Stimulated activated CD4-positive, alpha-beta T cell treated with anti-CD3 and anti-CD28 coated beads, Interleukin-1b, Interleukin-23, amount 100 ng/mL, for 24 hours (primary cell): ENCODE measurements around the gene PIK3R5.

Experiments used
- DNase-seq, 4 experiments: peaks; one replicate each; pipeline ENCODE4 v3.0.0-alpha.2; 2020; ENCODE audit warnings: low read depth in 4 of 4, low spot score in 1 of 4

Gene PIK3R5

DNA sequence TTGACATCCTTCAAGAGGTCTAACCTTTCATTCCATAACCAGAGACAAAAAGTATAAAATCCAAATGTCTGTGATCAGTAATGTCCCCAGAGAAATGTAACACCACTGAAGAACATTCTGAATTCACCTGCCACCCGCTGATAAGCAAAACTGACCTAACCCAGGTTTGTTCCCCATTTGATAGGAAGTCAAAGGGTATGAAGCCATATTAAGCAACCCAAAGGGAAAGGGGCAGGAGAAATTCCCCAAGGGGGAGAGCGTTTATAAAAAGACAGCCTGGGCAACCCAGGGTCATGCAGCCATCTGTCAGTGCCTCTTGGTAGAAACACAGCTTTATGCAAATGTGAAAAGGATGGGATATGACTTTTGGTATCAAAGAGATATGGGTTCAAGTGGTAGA, 67.4 kb downstream of the PIK3R5 start:
- no peak for DNase-seq

DNA sequence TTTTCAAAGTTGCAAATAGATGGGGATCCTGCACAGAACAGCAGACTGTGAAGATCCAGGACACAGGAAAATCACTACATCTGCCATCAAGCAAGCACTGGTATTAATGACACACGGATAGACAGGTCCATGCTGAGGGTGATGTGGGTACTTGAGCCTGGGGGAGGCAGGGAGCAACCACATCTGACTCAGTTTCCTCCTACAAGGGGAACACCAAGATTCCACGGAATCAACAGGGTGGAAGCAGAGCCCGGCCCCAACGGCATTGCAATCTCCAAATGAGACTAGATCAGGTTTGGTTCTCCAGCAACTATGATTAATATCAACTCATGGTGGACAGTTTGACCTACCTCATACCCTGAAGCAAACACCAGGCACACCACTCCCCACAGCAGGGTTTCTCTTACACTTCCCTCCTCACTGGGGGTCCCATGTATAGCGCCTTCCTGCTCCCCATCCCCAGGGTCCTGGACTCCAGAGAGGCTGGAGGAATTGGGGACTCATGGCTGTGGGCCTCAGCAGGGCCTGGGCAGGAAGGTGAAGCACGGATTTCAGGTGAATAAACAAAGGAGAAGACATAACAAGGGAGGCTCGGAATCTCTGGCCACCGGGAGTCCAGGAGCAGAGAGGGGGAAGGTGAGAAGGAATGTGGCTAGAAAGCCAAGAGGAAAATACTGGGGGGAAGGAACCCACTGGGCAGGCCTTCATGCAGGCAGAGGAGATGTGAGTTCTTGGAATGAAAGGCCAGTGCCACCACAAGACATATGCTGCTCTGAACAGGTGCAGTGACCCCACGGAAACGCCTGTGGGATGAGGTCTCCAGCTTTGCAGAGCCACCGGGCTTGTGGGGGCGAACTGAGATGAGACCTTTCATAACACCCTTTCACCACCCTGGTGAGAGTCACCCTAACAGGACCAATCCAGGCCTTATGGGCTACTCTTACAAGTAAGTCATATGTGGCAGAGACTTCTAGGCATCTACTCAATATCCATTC, 68.6 kb downstream of the PIK3R5 start:
- DNase-seq: no peak

DNA sequence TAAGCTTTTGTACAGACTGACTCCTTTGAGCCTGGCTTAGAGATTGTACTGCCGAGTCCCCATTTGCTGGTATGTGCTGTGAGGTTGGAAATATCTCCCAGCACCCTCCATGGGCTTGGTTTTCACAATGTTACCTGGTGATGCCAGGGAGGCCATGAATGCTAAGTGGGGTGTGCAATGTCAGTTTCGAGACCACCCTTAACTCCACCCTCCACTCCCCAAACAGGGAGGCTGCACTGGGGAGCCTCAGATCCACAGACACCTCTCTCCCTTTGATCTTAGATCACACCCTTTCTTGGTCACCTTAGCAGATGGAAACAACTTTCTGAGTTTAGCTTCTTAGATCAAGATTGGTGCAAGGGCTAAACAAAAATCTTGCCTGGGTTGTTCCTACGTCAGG, 69.4 kb downstream of the PIK3R5 start:
- DNase-seq: no peak

DNA sequence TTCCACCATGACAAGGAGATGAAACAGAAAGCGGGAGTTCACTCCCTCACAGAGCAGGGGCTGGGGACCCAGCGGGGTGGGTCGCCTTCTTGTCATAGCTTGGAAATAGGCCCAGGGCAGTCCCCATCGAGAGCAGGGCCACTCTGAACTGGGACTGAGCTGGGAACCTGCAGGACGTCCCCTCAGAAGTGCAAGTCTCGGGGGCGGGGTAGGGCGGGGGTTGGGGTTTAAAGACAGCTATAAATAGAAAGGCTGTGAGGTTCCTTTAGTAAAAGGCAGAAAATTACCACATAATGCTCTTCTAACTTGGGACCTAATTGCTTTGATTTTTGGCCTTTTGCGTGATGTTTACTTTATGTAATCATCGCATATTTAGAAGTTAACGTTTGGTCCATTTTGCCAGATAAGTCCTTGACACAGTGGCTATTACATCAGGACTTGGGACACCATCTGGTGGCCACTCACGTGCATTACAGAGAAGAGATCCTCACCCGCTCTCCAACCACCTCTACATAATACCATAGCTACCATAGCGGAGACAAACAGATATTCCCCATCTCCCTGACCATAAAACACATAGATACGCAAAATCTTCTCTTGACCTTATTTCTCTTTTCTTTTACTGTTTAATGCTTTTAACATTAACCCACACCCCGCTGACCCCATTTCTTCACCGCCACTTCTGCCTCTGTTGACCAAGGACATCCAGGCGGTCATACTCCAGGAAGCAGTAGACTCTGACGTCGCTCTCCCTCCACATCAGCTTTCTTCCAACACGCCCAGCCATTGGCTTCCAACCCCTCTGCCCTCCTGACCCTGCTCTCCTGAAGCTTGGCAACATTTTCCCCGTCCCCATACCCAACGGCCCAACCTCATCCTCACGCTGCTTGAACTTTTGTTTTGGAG, 70.6 kb downstream of the PIK3R5 start:
- DNase-seq: peak in 2 of 4 experiments; percentile 23

DNA sequence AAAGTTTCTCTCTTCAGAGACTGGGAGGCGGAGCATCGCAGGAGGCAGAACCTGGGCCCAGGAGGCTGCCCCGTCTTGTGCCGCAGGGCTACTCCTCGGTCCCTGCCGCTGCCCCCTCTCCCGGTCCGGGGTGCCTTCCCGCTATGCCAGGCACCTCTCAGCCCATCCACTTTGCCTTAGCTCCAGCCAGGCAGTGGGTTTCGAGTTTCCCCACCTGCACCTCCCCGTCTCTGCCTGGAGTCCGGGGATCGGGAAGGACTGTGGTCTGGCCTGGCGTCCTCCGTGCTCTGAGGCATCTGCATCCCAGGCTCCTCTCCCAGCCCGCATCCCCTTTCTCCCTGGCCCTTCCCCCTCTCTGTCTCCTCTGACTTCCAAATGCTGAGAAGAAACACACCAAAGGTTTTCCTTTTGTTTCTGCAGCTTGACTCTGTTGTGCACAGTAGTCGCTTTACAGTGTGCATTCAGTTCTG, 71.3 kb downstream of the PIK3R5 start:
- DNase-seq: no peak

DNA sequence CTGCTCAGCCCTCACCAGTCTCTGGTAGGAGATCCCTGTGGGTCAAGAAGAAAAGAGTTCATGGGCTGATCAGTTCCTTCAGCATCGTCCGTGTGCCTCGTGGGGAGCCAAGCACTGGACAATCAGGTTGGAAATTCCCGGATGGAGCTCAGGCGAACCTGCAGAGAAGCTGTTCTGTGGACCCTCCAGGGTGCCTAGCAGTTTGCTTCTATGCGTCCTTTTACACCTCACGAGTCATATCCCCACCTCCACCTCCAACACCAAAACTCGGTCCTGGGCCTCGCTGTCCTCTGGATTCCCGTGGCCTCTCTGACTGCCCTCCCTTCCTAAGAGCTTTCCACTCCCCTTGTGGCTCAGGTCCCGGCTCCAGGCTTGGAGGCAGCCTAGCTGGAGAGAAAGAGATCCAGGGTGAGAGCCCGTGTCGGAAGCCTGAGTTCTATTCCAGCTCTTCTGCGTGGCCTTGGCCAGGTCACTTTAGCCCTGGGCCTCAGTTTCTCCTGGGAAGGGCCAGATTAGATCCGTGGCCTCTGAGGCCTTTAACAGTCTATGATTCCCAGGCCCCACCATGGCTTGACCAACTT, 71.8 kb downstream of the PIK3R5 start:
- no peak for DNase-seq

DNA sequence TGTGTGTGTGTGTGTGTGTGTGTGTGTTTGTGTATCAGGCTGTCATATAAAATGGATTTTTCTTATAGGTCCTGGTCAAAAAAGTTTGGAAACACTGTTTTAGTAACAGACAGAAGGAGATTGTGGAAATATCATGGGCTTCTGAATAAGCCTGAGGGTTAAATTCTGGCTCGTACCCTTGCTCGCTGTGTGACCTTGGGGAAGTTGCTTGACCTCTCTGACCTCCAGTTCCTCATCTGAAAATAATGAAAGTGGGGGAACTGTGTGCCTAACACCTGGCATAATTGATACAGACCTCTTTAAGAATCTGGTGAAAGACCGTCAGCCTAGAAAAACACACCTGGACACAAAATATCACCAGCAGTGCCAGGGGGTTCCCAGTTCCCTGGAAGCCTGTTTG, 72.4 kb downstream of the PIK3R5 start:
- DNase-seq: no peak

DNA sequence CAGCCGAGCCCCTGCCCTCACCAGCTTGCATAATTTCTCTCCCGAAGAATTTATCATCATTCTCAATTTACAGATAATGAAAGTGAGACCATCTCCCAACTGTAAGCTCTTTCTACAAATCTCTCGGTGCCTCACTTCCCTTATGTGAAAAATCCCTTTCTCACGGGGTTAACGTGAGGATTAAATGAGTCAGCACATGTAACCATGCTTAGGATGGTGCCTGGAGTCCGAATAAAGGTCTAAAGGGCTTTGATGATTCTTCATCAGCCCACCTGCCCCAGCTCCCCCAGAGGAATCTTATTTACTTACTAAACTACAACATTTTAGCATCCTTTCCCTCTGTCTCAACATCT, 73.2 kb downstream of the PIK3R5 start:
- DNase-seq: no peak

DNA sequence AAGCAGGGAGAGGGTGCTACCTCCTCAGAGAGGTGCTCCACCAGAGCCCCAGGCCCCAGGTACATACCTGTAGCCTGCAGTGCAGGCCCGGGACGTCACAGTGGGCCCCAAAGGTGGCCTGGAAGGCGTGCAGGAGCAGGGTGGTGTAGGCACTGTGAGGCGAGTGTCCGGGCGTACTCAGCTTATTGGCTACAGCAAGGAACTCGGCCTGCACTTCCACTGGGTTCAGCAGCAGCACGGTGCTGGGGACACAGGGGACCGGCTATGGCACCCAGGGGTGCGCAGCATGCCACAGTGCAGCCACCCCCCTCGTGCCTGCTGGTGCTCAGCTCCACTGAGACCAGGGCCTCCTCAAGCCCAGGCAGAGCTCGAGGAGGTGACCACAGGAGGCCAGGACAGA, 74.8 kb downstream of the PIK3R5 start:
- no peak for DNase-seq

DNA sequence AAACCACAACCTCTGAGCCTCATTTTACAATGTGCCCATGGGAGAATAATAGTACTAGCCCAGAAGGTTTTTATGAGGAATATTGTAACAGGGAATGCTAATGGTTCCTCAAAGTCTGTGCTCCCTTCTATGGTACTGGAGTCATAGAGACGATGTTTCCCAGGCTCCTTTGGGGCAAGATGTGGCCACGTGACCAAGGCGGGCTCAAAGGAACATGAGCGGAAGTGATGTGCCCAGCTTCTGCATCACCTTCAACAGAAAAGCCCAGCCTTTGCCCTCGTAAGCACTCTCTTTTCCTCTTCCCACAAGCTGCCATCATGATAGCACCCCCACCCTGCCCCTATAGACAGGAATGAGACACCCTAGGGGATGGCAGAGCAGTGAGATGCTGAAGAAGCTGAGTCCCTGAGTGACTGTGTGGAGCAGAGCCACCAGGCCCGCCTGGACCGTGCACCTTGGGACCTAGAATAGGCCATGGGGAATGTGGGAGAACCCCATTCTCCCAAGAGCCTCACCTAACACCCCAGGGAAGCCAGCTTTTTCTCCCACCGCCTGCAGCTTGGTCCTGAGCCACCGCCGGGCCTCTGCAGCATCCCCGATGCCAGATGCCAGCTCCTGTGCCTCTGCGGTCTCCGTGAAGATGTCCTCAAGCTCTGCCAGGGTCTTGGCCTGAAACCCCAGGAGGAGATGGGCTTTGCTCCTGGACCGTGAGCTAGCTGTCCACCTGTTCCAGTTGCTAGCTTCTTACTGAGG, 75.9 kb downstream of the PIK3R5 start:
- DNase-seq: no peak

DNA sequence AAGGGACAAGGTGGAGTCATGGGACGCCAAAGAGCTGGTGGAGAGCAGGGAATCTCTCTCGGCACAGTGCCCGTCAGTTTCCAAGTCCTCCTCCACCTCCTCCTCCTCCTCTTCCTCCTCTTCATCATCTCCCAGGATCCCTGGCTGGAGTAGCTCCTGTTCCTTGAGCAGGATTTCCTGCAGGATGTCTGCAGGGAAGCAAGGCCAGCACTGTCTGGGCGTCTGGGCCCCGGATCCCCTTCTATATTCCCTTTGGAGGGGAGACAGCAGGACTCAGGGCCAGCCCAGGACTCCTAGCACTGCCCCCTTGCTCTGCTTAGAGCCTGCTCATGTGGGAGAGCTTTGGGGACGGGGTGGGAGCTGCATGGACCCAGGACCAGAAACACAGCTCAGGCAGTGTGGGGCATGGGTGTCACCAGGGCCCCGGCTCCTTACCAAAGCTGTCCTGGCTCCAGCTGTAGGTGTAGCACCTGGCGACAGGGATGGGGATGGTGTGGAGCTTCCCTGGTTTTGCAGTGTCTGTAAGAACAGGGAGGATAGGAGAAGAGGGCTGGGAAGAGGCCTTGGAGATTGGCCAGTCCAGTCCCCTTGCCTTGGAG, 76.7 kb downstream of the PIK3R5 start:
- DNase-seq: no peak

DNA sequence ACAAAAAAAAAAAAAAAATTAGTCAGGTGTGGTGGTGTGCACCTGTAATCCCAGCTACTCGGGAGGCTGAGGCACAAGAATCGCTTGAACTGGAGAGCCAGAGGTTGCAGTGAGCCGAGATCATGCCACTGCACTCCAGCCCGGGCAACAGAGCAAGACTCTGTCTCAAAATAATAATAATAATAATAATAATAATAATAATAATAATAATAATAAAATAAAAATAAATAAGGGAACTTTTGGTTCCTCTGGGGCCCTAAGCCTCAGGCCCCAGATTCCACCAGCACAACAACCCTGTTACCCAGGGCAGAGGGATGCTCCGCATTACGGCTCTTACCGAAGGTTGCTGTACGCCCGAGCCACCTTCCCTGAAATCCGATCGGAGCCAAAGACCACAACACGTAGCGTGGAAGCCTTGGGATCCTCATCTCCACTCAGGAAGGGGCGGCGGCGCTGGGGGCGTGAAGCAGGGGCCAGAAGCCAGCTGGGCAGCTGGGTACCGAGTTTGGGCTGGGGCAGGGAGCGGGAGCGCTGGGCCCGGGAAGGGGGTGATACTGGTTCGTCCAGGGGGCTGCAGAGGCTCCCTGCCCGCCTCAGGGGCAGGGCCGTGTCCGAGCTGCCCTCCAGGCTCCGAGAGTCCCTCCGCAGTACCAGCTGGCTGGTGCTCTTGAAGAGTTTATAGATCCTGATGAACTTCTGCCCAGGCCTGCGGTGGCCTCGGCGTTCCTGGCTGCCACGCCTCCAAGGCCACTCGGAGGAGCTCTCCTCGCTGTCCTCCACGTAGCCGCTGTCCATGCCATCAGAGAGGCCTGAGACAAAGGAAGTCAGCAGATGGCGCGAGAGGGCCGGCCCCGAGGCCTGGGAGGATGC, 77.4 kb downstream of the PIK3R5 start:
- no peak for DNase-seq

DNA sequence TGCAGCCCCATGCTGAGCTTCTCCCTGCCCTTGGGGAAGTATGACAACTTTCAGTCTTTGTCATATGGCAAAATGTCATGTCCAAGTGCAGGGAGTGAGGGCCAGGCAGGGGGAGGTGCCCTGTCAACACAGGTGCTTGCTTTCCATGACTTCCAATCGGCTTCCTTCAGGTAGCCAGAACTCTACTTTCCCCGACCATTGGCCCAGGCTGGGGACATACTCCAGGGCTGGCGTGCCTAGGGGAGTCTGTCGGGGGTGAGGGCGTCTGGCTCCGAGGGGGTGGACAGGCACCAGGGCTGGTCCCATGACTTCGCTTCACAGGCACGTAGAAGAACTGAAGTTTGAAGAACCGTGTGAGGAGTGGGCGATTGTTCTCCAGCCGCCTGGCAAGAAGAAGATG, 78.2 kb downstream of the PIK3R5 start:
- no peak for DNase-seq

DNA sequence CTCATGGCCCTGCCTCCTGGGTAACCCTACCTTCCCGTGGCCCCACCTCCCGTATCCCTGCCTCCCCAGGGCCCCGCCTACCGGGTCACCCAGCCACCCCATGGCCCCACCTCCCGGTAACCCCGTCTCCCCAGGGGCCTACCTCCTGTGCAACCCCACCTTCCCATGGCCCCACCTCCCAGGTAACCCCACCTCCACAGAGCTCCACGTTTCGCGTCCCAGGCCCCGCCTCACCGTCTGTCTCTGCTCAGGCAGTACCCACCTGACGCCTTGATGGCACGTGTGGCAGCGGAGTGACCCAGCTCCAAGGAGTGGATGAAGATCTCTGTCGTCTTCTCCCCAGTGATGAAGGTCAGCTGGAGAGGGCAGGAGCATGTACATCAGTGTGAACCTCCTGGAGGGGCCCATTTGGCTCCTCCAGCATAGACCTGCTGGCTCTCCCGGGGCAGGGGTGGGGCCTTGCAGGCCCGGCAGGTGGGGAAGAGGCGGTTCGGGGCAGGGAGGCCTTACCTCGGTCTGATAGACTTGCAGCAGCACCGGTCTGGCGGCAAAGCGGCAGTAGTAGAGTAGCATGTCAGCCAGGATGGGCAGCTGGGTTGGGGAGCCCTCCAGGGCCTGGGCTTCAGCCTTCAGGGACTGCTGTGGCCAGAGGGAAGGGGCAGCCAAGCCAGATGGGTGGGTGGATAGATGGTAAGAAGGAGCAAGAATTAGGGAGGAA, 79.4 kb downstream of the PIK3R5 start:
- DNase-seq: no peak

DNA sequence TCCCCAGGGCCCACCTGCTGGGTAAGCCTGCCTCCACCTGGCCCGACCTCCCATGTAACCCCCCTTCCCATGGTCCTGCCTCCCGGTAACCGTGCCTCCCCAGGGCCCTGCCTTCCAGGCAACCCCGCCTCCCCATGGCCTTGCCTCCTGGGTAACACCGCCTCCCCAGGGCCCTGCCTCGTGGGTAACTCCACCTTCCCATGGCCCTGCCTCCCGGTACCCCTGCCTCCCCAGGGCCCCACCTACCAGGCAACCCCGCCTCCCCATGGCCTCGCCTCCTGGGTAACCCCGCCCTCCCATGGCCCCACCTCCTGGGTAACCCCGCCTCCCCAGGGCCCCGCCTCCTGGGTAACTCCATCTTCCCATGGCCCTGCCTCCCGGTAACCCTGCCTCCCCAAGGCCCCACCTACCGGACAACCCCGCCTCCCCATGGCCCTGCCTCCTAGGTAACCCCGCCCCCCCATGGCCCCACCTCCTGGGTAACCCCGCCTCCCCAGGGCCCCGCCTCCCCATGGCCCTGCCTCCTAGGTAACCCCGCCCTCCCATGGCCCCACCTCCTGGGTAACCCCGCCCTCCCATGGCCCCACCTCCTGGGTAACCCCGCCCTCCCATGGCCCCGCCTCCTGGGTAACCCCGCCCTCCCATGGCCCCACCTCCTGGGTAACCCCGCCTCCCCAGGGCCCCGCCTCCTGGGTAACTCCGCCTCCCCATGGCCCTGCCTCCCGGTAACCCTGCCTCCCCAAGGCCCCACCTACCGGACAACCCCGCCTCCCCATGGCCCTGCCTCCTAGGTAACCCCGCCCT, 80.1 kb downstream of the PIK3R5 start:
- peak in 3 of 4 experiments; percentile 20 to 34 (median 30) for DNase-seq

DNA sequence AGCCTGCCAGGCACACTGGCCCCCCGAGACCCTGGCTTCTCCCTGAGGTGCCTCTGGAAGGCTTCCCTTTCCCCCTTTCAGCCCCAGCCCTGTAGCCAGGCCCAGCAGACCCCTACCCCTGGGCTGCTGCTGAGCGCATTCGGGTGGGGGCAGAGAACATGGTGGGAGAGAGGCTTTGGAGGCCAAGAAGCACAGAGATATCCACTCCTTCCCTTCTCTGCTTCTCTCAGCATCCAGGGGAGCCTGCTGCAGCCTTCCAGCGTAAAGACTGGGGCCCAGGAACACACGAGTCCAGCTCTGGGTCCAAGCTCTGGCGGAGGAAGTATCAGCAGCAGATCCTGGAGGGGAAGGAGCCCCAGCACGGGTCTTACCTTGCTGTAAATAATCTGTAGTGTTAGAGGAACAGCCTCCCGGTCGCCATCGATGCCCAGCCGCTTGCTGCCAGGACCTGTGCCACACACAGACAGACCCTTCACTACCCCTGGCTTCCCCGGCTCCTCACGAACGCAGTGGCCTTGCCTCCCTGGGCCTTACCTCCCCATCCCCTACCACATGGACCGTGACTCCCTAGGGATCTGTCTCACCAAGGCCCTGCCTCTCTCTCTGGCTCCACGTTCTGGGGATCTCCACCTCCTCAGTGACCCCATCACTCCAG, 81.0 kb downstream of the PIK3R5 start:
- no peak for DNase-seq

DNA sequence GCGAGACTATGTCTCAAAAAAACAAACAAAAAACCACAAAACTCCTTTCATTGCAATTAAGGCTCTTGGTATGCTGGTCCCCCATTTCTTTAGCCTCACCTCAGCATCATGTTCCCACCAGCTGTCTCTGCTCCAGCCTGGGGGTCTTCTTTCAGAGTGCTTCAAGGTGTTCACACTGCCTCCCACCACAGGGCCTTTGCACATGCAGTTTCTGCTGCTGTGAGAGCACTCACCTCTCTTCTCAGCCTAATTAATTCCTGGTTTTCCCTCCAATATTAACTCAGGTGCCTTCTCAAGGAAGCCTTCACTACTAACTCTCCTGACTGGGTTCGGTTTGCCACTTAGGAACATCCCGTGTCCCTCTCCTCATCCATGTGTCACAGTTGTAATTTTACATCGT, 82.2 kb downstream of the PIK3R5 start:
- no peak for DNase-seq
